Sigmoid colon (tissue), 7 donors: ENCODE measurements around the gene IL16. TPM values are rescaled to one million over a fixed set of nuclear protein-coding genes. Genes with fewer than 3 reads are reported as not detected.
A peak's percentile ranks its signal among the peaks of the same experiment; 100 is the strongest.

ENCODE experiments used
- DNase-seq: peaks from one replicate; pipeline ENCODE4 v3.0.0-alpha.2; 2019
- H3K27ac ChIP-seq, 4 donors: fragments of 200-600 bp; sonication (generic); one replicate each; pipeline ENCODE4 v1.5.1; 2016 to 2019; ENCODE audit warnings: mild to moderate bottlenecking in 1 of 4
- H3K27me3 ChIP-seq, 3 donors: fragments of 200-600 bp; sonication (generic); one replicate each; pipeline ENCODE4 v1.5.1; 2019; ENCODE audit warnings: mild to moderate bottlenecking in 1 of 3
- H3K36me3 ChIP-seq, 4 donors: fragments of 200-600 bp; sonication (generic); one replicate each; pipeline ENCODE4 v1.5.1; 2016 to 2019
- H3K4me1 ChIP-seq, 4 donors: fragments of 200-600 bp; sonication (generic); one replicate each; pipeline ENCODE4 v1.5.1; 2017 to 2019
- H3K4me3 ChIP-seq, 4 donors: fragments of 200-600 bp; sonication (generic); one replicate each; pipeline ENCODE4 v1.5.1; 2017 to 2019; ENCODE audit warnings: mild to moderate bottlenecking in 2 of 4, moderate library complexity in 1 of 4
- H3K9me3 ChIP-seq, 4 donors: fragments of 200-600 bp in 3 of 4; sonication (generic) in 3 of 4; one replicate each; pipeline versions ENCODE4 v1.5.1 to v1.6.1; 2013 to 2019
- EP300 ChIP-seq, 4 donors: sonication (generic); formaldehyde crosslinking; IDR thresholded peaks; one replicate each; pipeline ENCODE4 v1.6.1; 2017; ENCODE audit warnings: antibody characterized with exemption in 4 of 4
- POLR2A ChIP-seq, 2 donors: fragments of 450-650 bp; IDR thresholded peaks; one replicate each; pipeline ENCODE4 v1.6.1; 2016; ENCODE audit warnings: antibody characterized with exemption in 2 of 2, mild to moderate bottlenecking in 2 of 2, moderate library complexity in 2 of 2
- POLR2AphosphoS5 ChIP-seq, 4 donors: sonication (generic); formaldehyde crosslinking; IDR thresholded peaks; one replicate each; pipeline ENCODE4 v1.6.1; 2017; ENCODE audit warnings: antibody characterized with exemption in 4 of 4
- WGBS, 2 donors: extraction: QIAGEN DNeasy Blood & Tissue Kit; methylation state at CpG; one replicate each; pipeline ENCODE4 v1.1.7; 2013; 5-methylcytosine and 5-hydroxymethylcytosine counted together
- intact Hi-C: fragments of 100-400 bp; cut with DNase I; formaldehyde crosslinking; loops from one replicate; pipeline ENCODE4 v1.15.1; 2023
- polyA plus RNA-seq, 3 donors: library from polyadenylated mRNA; stranded (reverse); fragments of 200-250 nt; gene quantifications; one replicate each; pipeline ENCODE4 v1.2.3, GENCODE V29; 2013
- total RNA-seq, 4 donors: library from RNA; depleted of rRNA; stranded (reverse); fragments of >200 nt; gene quantifications; one replicate each; pipeline ENCODE4 v1.1.0, GENCODE V29; 2016
- TF ChIP-seq, protein P1 (sequence below), 4 experiments: fragments of 450-650 bp in 3 of 4; fragments of 200-600 bp in 1 of 4; IDR thresholded peaks; one replicate each; pipeline ENCODE4 v1.5.1; 2016 to 2019; ENCODE audit warnings: antibody characterized with exemption in 4 of 4, mild to moderate bottlenecking in 3 of 4, moderate library complexity in 2 of 4
- donor health status: healthy with polysubstance abuse.
- donor health status: Bipolar disorder and iron deficiency.
- donor health status: healthy.

The IL16 gene
- total and polyA plus RNA-seq, 7 donors: 3.0 to 52.8 (median 8.9) TPM

DNA sequence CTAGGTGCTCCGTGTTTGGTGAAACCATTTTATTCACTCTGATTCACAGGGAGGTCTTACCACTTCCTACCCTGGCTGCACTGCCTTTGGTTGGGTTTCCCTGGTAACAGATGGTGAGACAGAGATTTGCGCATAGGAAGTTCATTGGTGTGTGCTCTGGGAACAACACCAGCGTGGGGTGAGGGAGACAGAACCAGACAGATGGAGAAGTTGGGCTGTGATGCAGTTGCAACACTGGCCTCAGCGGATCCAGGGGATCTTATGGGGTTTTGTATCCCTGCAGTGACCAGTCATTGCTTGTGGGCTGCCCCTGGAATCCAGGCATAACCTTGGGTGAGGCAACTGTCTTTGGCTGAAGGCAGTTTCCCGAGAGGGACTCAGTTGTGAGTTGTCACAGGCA is 12.5 kb upstream of the IL16 start:
- H3K4me3 ChIP-seq: peak overlapping the region in 1 of 4 donors; percentile 40
- WGBS, 2 donors: 60 to 68% methylated on average over 5 of the region's 5 CpGs
- H3K36me3 ChIP-seq: no peaks in the 10 kb centered on the region
- no peak for TF ChIP-seq POLR2AphosphoS5 (IDR thresholded peaks at IDR 0.05)
- H3K27ac ChIP-seq: peak overlapping the region; percentile 30 to 72 (median 56)
- H3K4me1 ChIP-seq: peaks cover 0 to 20% (median 13%) of the 10 kb centered on the region in 4 donors
- intact Hi-C loops: no loop called here
- no peaks in the 10 kb centered on the region for H3K9me3 ChIP-seq
- DNase-seq: peak; percentile 77
- H3K27me3 ChIP-seq: no peaks in the 10 kb centered on the region

DNA sequence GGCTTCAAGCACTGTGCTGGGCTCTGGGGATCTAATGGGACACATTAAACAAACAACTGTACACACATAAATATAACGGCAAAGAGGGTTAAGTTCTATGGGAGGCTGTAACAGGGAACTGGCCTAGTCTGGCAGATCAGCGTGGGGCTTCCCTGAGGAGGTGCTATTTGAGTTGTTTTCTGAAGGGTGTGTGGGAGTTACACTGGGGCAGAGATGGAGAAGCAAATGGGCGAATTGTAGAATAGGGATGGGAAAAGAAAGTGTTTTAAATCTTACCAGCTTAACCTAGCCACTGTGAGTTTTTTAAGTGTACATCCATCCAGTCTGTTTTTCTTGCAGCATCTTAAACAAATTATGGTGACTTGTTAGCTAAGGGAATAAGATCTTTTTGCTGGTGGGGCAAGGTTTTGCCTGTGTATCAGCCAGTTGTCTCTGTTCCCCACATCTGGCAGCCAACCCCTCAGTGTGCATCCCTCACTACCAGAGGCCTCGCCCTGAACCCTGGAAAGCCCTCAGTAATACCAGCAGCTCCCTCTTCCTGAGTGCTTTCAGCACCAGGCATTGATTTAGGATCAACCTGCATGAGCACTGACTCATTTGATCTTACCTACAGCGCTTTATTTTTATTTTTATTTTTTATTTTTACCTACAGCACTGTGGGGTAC is 10.9 kb upstream of the IL16 start:
- H3K9me3 ChIP-seq: no peaks in the 10 kb centered on the region
- no peak overlapping the region for H3K27ac ChIP-seq
- DNase-seq: no peak
- no peak for TF ChIP-seq POLR2AphosphoS5 (IDR thresholded peaks at IDR 0.05)
- TF ChIP-seq, protein P1, sequence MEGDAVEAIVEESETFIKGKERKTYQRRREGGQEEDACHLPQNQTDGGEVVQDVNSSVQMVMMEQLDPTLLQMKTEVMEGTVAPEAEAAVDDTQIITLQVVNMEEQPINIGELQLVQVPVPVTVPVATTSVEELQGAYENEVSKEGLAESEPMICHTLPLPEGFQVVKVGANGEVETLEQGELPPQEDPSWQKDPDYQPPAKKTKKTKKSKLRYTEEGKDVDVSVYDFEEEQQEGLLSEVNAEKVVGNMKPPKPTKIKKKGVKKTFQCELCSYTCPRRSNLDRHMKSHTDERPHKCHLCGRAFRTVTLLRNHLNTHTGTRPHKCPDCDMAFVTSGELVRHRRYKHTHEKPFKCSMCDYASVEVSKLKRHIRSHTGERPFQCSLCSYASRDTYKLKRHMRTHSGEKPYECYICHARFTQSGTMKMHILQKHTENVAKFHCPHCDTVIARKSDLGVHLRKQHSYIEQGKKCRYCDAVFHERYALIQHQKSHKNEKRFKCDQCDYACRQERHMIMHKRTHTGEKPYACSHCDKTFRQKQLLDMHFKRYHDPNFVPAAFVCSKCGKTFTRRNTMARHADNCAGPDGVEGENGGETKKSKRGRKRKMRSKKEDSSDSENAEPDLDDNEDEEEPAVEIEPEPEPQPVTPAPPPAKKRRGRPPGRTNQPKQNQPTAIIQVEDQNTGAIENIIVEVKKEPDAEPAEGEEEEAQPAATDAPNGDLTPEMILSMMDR (IDR thresholded peaks at IDR 0.05): no peak
- TF ChIP-seq POLR2A (IDR thresholded peaks at IDR 0.05): no peak
- TF ChIP-seq EP300 (IDR thresholded peaks at IDR 0.05): no peak
- no peaks in the 10 kb centered on the region for H3K36me3 ChIP-seq
- no peak overlapping the region for H3K4me3 ChIP-seq
- intact Hi-C loops: no loop called here
- no peaks in the 10 kb centered on the region for H3K27me3 ChIP-seq
- peaks cover 0 to 20% (median 13%) of the 10 kb centered on the region in 4 donors for H3K4me1 ChIP-seq
- 64 to 78% methylated on average over 5 of the region's 5 CpGs for WGBS, 2 donors

DNA sequence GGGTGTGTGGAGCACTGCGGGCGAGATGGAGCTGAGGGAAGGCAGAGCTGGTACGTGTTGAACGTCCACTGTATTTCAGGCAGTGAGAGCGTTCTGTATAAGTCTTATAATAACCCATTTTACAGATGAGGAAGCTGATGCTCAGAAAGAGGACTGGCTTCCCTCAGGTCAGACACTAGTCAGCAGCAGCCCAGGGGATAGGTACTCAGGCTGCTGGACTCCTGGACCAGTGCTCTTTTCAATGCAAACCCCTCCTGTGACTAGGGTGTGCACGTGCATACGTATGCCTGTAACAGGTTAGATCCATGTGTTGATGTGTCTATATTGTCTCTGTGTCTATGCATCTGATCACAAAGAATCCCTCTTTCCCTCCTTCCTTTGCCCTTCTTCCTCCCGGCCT is 8.3 kb upstream of the IL16 start:
- WGBS, 2 donors: 88 to 90% methylated on average over 8 of the region's 8 CpGs
- no peaks in the 10 kb centered on the region for H3K4me1 ChIP-seq
- intact Hi-C loops: no loop called here
- H3K27me3 ChIP-seq: no peaks in the 10 kb centered on the region
- H3K9me3 ChIP-seq: no peaks in the 10 kb centered on the region
- DNase-seq: no peak
- H3K36me3 ChIP-seq: no peaks in the 10 kb centered on the region
- H3K4me3 ChIP-seq: no peak overlapping the region
- no peak for TF ChIP-seq EP300 (IDR thresholded peaks at IDR 0.05)
- TF ChIP-seq POLR2A (IDR thresholded peaks at IDR 0.05): no peak
- TF ChIP-seq, protein P1 (IDR thresholded peaks at IDR 0.05): no peak
- no peak for TF ChIP-seq POLR2AphosphoS5 (IDR thresholded peaks at IDR 0.05)
- H3K27ac ChIP-seq: peak overlapping the region in 2 of 4 donors; percentile 37 to 75

DNA sequence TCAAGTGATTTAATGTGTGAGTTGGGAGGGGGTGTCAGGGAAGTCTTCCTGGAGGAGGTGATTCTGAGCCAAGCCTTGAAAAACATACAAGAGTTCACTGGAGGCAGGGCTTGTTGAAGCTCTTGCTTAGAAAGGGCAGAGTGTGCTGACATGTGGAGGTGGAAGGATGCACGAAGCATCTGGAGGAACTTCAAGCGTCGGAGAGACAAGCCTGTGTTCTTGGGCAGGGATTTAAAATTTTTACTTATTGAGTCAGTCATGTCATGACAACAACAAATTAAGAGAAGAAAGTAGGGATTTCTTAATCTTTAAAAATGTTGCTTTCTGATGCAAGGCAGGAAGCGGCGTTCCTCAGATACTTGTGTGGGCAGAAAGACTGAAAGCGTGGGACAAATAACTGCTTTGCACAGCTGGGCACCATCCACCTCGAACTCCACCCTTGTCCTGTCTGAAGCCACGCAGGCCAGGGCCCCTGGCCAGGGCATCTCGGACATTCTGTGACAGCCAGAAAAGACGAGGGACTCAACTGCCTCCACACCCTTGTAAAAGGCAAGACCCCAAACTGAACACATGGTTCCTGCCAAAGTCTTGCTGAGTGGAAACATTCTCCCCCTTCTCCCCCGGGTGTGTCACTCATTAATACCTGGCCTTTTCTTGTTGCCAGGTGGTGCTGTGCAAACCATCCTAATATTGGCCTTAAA is 6.9 kb upstream of the IL16 start:
- no peaks in the 10 kb centered on the region for H3K4me1 ChIP-seq
- 57 to 72% methylated on average over 11 of the region's 11 CpGs for WGBS, 2 donors
- H3K27me3 ChIP-seq: no peaks in the 10 kb centered on the region
- intact Hi-C loops: no loop called here
- H3K9me3 ChIP-seq: no peaks in the 10 kb centered on the region
- TF ChIP-seq POLR2AphosphoS5 (IDR thresholded peaks at IDR 0.05): peak; percentile 11 to 52 (median 48)
- no peak for TF ChIP-seq POLR2A (IDR thresholded peaks at IDR 0.05)
- H3K36me3 ChIP-seq: no peaks in the 10 kb centered on the region
- DNase-seq: peak; percentile 89
- no peak overlapping the region for H3K4me3 ChIP-seq
- peak overlapping the region; percentile 55 to 75 (median 61) for H3K27ac ChIP-seq

DNA sequence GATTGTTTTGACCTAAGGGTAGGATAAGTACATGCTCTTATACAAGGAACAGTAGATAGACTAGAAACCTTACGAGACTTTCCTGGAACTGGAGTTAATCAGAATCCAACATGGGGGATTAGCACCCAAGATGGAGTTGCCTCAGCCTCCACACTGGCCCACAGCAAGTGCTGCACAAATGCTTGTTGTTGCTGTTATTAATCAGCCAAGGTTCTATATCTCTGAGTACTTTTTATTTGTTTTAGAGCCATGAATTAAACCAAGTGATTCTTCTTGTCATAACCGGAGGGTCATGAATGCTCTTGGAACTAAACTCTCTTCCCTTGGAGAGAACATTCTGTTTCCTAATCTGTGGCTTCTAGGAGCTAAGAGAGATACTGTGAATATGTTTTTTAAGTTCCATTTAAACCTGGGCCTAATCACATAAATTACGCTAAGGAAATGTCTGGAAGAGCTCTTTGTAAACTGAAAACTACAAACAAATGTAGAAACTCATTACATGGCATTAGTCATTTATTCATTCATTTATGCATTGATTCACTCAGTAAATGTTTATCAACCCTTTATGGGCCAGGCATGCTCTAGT is 5.7 kb upstream of the IL16 start:
- peak overlapping the region; percentile 56 to 75 (median 61) for H3K27ac ChIP-seq
- TF ChIP-seq POLR2AphosphoS5 (IDR thresholded peaks at IDR 0.05) (peak in 3 of 4 donors; percentile 18 to 54 (median 47)), EP300 (IDR thresholded peaks at IDR 0.05) (no peak)
- no peaks in the 10 kb centered on the region for H3K27me3 ChIP-seq
- no peaks in the 10 kb centered on the region for H3K9me3 ChIP-seq
- 72 to 83% methylated on average over 3 of the region's 3 CpGs for WGBS, 2 donors
- no peak for DNase-seq
- no peak overlapping the region for H3K4me3 ChIP-seq
- no peaks in the 10 kb centered on the region for H3K36me3 ChIP-seq
- intact Hi-C loops: no loop called here
- H3K4me1 ChIP-seq: no peaks in the 10 kb centered on the region

DNA sequence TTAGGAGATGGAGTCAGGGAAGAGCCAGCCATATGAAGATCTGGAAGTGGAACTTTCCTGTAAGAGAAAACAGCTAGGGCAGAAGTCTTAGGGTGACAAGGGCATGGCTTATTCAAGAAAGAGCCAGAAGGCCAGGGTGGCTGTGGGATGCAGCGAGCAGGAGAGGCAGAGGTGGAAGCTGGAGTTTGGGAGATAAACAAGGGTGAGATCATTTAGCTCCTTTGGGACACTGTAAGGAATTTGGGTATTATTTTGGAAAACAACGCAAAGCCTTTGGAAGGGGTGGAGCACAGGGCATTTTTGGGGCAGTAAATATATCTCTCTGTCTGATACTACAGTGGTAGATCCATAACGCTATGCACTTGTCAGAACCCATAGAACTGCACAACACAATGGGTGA is 5.0 kb upstream of the IL16 start:
- intact Hi-C loops: no loop called here
- no peaks in the 10 kb centered on the region for H3K9me3 ChIP-seq
- DNase-seq: no peak
- no peaks in the 10 kb centered on the region for H3K4me1 ChIP-seq
- TF ChIP-seq EP300 (IDR thresholded peaks at IDR 0.05) (no peak), POLR2AphosphoS5 (IDR thresholded peaks at IDR 0.05) (no peak), POLR2A (IDR thresholded peaks at IDR 0.05) (no peak)
- TF ChIP-seq, protein P1 (IDR thresholded peaks at IDR 0.05): no peak
- H3K36me3 ChIP-seq: no peaks in the 10 kb centered on the region
- H3K27me3 ChIP-seq: no peaks in the 10 kb centered on the region
- WGBS, 2 donors: 88 to 93% methylated on average over 3 of the region's 3 CpGs
- H3K27ac ChIP-seq: peak overlapping the region; percentile 56 to 68 (median 56)
- no peak overlapping the region for H3K4me3 ChIP-seq
